ENCODE data around the gene LY86.

DNA sequence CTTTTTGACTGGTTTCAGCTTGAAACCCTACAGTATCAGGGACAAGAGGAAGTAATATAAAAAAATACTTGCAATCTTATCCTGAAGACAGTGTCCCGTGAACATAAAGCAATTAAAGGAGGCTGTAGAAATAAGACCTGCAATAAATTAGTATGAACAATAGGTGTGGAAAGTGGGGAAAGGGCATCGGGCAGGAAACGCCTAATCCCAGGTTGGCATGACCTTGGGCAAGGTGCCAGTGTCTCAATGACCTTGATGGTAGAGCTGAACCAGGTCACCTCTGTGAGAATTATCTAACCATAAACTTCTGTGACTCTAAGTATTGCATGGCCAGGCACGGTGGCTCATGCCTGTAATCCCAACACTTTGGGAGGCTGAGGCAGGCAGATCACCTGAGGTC, 115.2 kb downstream of the LY86 start:
- TF ChIP-seq ARNTL (CRISPR knock-in tag; IDR thresholded peaks at IDR 0.05) (no peak), NFRKB (IDR thresholded peaks at IDR 0.05) (no peak), KLF15 (CRISPR knock-in tag; IDR thresholded peaks at IDR 0.05; ENCODE audit: borderline replicate concordance) (no peak), THYN1 (CRISPR knock-in tag; IDR thresholded peaks at IDR 0.05; ENCODE audit: borderline replicate concordance, low read depth) (no peak)
